Measurements from ENCODE around the gene AHRR. TPM values are rescaled to one million over a fixed set of nuclear protein-coding genes. Genes with fewer than 3 reads are reported as not detected.

The AHRR gene
- total and polyA plus RNA-seq, 2 donors (not counting 1 experiment from before 2014, with no cell fraction given): 11.3 to 26.4 TPM

- no peak for TF ChIP-seq EZH2 (IDR thresholded peaks at IDR 0.05; ENCODE audit: low read length, missing control alignments)
- TF ChIP-seq, protein P1, sequence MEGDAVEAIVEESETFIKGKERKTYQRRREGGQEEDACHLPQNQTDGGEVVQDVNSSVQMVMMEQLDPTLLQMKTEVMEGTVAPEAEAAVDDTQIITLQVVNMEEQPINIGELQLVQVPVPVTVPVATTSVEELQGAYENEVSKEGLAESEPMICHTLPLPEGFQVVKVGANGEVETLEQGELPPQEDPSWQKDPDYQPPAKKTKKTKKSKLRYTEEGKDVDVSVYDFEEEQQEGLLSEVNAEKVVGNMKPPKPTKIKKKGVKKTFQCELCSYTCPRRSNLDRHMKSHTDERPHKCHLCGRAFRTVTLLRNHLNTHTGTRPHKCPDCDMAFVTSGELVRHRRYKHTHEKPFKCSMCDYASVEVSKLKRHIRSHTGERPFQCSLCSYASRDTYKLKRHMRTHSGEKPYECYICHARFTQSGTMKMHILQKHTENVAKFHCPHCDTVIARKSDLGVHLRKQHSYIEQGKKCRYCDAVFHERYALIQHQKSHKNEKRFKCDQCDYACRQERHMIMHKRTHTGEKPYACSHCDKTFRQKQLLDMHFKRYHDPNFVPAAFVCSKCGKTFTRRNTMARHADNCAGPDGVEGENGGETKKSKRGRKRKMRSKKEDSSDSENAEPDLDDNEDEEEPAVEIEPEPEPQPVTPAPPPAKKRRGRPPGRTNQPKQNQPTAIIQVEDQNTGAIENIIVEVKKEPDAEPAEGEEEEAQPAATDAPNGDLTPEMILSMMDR (conservative IDR thresholded peaks at IDR 0.05 in 1 of 2, IDR thresholded peaks at IDR 0.05 in 1 of 2; ENCODE audit: low read depth in 1 of 2, low read length in 2 of 2): no peak
- H3K36me3 ChIP-seq (ENCODE audit: control insufficient read depth, insufficient read depth, low read length): peaks cover 3% of the 10 kb centered on the region
- no peaks in the 10 kb centered on the region for H3K27me3 ChIP-seq (ENCODE audit: control insufficient read depth, insufficient read depth, low read length)
- H3K4me1 ChIP-seq (ENCODE audit: control insufficient read depth, extremely low read depth, insufficient read depth, low read length): peaks cover 18% of the 10 kb centered on the region
- no peak overlapping the region for H3K9ac ChIP-seq (ENCODE audit: insufficient read depth, low read length)
- no peaks in the 10 kb centered on the region for H3K79me2 ChIP-seq (ENCODE audit: control insufficient read depth, insufficient read depth, low read length)
- H3K27ac ChIP-seq (ENCODE audit: insufficient read depth, low read length): no peak overlapping the region
- H3K9me3 ChIP-seq (ENCODE audit: control insufficient read depth, insufficient read depth, low read depth, low read length): no peaks in the 10 kb centered on the region
- H2AFZ ChIP-seq (ENCODE audit: low read length): no peak overlapping the region
- H3K4me3 ChIP-seq (replicated peaks in 1 of 4; ENCODE audit: control extremely low read depth in 1 of 4, insufficient read depth in 1 of 4, low read depth in 3 of 4, low read length in 4 of 4): no peak overlapping the region
- no peaks in the 10 kb centered on the region for H4K20me1 ChIP-seq (ENCODE audit: control insufficient read depth, extremely low read depth, insufficient read depth, low read length)
- no peak for DNase-seq (ENCODE audit: low read depth in 2 of 2)
- no peak overlapping the region for H3K4me2 ChIP-seq (ENCODE audit: extremely low read depth, insufficient read depth, low read length)
Measured at GRCh38 chr5:403995-404394, 82.5 kb downstream of the AHRR start.

- Histone ChIP-seq H3K4me1 (ENCODE audit: control insufficient read depth, extremely low read depth, insufficient read depth, low read length) (peaks cover 12% of the 10 kb centered on the region), H3K9me3 (ENCODE audit: control insufficient read depth, insufficient read depth, low read depth, low read length) (no peaks in the 10 kb centered on the region), H3K4me3 (replicated peaks in 1 of 4; ENCODE audit: control extremely low read depth in 1 of 4, insufficient read depth in 1 of 4, low read depth in 3 of 4, low read length in 4 of 4) (no peak overlapping the region), H3K79me2 (ENCODE audit: control insufficient read depth, insufficient read depth, low read length) (peaks cover 4% of the 10 kb centered on the region), H3K27ac (ENCODE audit: insufficient read depth, low read length) (no peak overlapping the region), H4K20me1 (ENCODE audit: control insufficient read depth, extremely low read depth, insufficient read depth, low read length) (no peaks in the 10 kb centered on the region), H3K9ac (ENCODE audit: insufficient read depth, low read length) (no peak overlapping the region), H2AFZ (ENCODE audit: low read length) (no peak overlapping the region), H3K4me2 (ENCODE audit: extremely low read depth, insufficient read depth, low read length) (no peak overlapping the region), H3K36me3 (ENCODE audit: control insufficient read depth, insufficient read depth, low read length) (peaks cover 3% of the 10 kb centered on the region), H3K27me3 (ENCODE audit: control insufficient read depth, insufficient read depth, low read length) (no peaks in the 10 kb centered on the region)
- DNase-seq (ENCODE audit: low read depth in 2 of 2): no peak
- no peak for TF ChIP-seq EZH2 (IDR thresholded peaks at IDR 0.05; ENCODE audit: low read length, missing control alignments)
- TF ChIP-seq, protein P1 (conservative IDR thresholded peaks at IDR 0.05 in 1 of 2, IDR thresholded peaks at IDR 0.05 in 1 of 2; ENCODE audit: low read depth in 1 of 2, low read length in 2 of 2): no peak
Measured at GRCh38 chr5:404666-405241, 83.2 kb downstream of the AHRR start.

DNA sequence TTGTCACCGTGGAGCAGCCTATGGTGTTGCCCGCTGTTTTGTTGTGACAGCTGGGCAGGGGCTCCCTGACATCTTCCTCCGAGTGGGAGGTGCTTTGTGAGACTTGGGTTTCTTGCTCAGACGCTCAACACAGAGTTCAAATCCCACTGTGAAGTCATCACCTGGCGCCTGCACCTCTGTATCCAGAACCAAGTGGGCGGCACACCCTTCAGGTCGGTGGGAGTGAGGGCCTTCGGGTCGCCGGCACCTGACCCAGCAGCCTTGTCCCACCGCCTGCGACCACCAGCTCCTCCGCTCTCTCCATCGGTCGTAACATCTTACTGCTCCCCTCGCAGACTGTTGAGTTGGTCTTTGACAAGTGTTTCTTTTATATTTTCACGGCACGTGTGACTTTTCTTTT is 83.9 kb downstream of the AHRR start:
- TF ChIP-seq EZH2 (IDR thresholded peaks at IDR 0.05; ENCODE audit: low read length, missing control alignments): no peak
- TF ChIP-seq, protein P1 (conservative IDR thresholded peaks at IDR 0.05 in 1 of 2, IDR thresholded peaks at IDR 0.05 in 1 of 2; ENCODE audit: low read depth in 1 of 2, low read length in 2 of 2): no peak
- Histone ChIP-seq H4K20me1 (ENCODE audit: control insufficient read depth, extremely low read depth, insufficient read depth, low read length) (no peaks in the 10 kb centered on the region), H3K4me3 (replicated peaks in 1 of 4; ENCODE audit: control extremely low read depth in 1 of 4, insufficient read depth in 1 of 4, low read depth in 3 of 4, low read length in 4 of 4) (no peak overlapping the region), H3K4me1 (ENCODE audit: control insufficient read depth, extremely low read depth, insufficient read depth, low read length) (peaks cover 8% of the 10 kb centered on the region), H3K9ac (ENCODE audit: insufficient read depth, low read length) (no peak overlapping the region), H3K4me2 (ENCODE audit: extremely low read depth, insufficient read depth, low read length) (no peak overlapping the region), H3K27me3 (ENCODE audit: control insufficient read depth, insufficient read depth, low read length) (no peaks in the 10 kb centered on the region), H3K27ac (ENCODE audit: insufficient read depth, low read length) (no peak overlapping the region), H3K36me3 (ENCODE audit: control insufficient read depth, insufficient read depth, low read length) (peaks cover 3% of the 10 kb centered on the region), H3K79me2 (ENCODE audit: control insufficient read depth, insufficient read depth, low read length) (peaks cover 6% of the 10 kb centered on the region), H3K9me3 (ENCODE audit: control insufficient read depth, insufficient read depth, low read depth, low read length) (no peaks in the 10 kb centered on the region), H2AFZ (ENCODE audit: low read length) (no peak overlapping the region)
- no peak for DNase-seq (ENCODE audit: low read depth in 2 of 2)

All from fibroblast of lung (primary cell).